ENCODE data around the gene RALGAPA1.
"Not testable (repeated sequence)": the region's sequence is repeated elsewhere in the genome, so short reads cannot be mapped to it uniquely, and the experiment has no call there.

The RALGAPA1 gene

DNA sequence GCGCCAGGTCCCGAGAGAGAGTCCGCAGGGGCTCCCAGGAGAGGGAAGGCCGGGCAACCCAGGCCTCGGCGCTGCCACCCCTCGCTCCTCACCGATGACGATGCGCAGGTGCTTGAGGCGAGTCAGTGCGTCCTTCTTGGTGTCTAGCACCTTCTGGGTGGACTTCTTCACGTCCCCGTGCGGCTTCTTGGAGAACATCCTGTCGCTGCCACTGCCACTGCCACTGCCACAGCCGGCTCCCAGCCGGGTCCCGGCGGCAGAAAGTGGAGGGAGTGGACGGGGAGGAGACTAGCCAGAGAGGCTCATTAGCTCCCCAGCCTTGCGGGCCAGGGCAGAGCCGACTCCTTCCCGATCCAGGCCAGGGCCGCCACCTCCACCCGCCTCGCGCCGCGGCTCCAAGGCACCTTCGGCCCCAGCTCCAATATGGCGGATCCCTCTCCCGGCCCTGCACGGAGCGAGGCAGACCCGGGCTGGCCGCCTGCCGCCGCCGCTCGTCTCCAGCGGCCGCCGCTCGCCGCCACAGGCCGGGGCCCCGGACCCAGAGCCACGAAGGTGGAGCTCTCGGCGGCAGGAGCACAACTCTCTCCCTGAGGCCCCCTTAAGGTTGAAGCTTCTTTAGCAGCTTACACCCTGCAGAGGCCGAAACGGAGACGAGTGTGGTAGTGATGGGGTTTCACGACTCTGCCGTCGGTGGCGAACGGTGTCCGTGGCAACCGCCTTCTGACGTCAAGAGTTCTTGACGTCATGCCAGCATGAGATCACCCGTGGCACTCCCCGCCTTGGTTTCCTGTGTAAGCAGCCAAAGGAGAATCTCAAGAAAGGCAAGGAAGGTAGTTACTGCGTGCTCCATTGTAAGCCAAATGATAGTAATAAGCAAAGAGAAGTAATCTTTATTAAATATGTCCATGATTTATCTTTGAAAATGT is at the start of gene RALGAPA1:
TSS of gene RALGAPA1 (minus strand) at position 658 of the 926 bp plus-strand sequence. CDS start at position 198, 460 bp downstream.
- Histone ChIP-seq H3K4me3 (ENCODE audit: low read length) (peak within 1 kb of the TSS; percentile 73), H3K4me2 (ENCODE audit: low read depth, low read length) (peak within 1 kb of the TSS; percentile 55), H3K27ac (ENCODE audit: low read length) (peak within 1 kb of the TSS; percentile 74; the same call in 1 of the 2 replicates), H3K79me2 (ENCODE audit: low read length) (peaks cover 16% of the 10 kb centered on the region), H3F3A (ENCODE audit: insufficient read depth, low read length) (peaks cover 12% of the 10 kb centered on the region), H2AFZ (ENCODE audit: low read length) (peak within 1 kb of the TSS; percentile 42; the same call in 1 of the 2 replicates), H3K9ac (ENCODE audit: low read length) (peak within 1 kb of the TSS; percentile 70)
- not testable (repeated sequence) for H3K36me3 ChIP-seq (replicated peaks; ENCODE audit: insufficient read depth, low read length); H4K20me1 ChIP-seq (ENCODE audit: insufficient read depth, low read length); H3K27me3 ChIP-seq (replicated peaks; ENCODE audit: insufficient read depth, low read length); H3K9me3 ChIP-seq (replicated peaks; ENCODE audit: insufficient read depth, low read length); H3K4me1 ChIP-seq (ENCODE audit: low read length); H3K9me2 ChIP-seq (replicated peaks; ENCODE audit: insufficient read depth, low read length)
- DNase-seq: peak; percentile 89

DNA sequence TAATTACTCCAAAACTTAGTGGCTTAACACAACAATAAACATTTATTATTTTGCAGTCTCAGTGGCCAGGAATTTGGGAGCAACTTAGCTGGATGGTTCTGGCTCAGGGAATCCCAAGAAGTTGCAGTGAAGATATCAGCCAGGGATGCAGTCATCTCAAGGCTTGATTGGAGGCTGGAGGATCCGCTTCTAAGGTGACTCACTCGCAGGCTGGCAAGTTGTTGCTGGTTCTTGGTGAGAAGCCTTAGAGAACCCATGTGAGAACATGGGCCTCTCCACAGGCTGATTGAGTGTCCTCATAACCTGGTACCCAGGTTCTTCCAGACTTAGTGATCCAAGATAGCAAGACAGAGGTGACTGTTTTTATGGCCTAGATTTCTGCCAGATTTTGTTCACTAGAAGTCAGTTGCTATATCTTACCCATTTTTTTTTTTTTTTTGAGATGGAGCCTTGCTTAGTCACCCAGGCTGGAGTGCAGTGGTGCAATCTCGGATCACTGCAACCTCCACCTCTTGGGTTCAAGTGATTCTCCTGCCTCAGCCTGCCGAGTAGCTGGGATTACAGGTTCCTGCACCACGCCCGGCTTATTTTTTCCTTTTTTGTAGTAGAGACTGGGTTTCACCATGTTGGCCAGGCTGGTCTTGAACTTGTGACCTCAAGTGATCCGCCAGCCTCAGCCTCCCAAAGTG is 49.6 kb upstream of the RALGAPA1 start:
- Histone ChIP-seq H3K4me2 (ENCODE audit: low read depth, low read length) (no peak overlapping the region), H3K27ac (ENCODE audit: low read length) (no peak overlapping the region), H3K27me3 (replicated peaks; ENCODE audit: insufficient read depth, low read length) (no peaks in the 10 kb centered on the region), H3K4me1 (ENCODE audit: low read length) (peaks cover 28% of the 10 kb centered on the region), H3K9me3 (replicated peaks; ENCODE audit: insufficient read depth, low read length) (no peaks in the 10 kb centered on the region), H4K20me1 (ENCODE audit: insufficient read depth, low read length) (no peaks in the 10 kb centered on the region), H3K4me3 (ENCODE audit: low read length) (no peak overlapping the region), H3F3A (ENCODE audit: insufficient read depth, low read length) (peaks cover 18% of the 10 kb centered on the region), H3K9me2 (replicated peaks; ENCODE audit: insufficient read depth, low read length) (no peaks in the 10 kb centered on the region), H3K79me2 (ENCODE audit: low read length) (no peaks in the 10 kb centered on the region), H2AFZ (ENCODE audit: low read length) (no peak overlapping the region), H3K36me3 (replicated peaks; ENCODE audit: insufficient read depth, low read length) (no peaks in the 10 kb centered on the region), H3K9ac (ENCODE audit: low read length) (no peak overlapping the region)
- TF ChIP-seq EZH2phosphoT487 (IDR thresholded peaks at IDR 0.05; ENCODE audit: low read length) (no peak), EZH2 (optimal IDR thresholded peaks at IDR 0.05; ENCODE audit: low read depth, low read length) (no peak)
- TF ChIP-seq, protein P1, sequence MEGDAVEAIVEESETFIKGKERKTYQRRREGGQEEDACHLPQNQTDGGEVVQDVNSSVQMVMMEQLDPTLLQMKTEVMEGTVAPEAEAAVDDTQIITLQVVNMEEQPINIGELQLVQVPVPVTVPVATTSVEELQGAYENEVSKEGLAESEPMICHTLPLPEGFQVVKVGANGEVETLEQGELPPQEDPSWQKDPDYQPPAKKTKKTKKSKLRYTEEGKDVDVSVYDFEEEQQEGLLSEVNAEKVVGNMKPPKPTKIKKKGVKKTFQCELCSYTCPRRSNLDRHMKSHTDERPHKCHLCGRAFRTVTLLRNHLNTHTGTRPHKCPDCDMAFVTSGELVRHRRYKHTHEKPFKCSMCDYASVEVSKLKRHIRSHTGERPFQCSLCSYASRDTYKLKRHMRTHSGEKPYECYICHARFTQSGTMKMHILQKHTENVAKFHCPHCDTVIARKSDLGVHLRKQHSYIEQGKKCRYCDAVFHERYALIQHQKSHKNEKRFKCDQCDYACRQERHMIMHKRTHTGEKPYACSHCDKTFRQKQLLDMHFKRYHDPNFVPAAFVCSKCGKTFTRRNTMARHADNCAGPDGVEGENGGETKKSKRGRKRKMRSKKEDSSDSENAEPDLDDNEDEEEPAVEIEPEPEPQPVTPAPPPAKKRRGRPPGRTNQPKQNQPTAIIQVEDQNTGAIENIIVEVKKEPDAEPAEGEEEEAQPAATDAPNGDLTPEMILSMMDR (IDR thresholded peaks at IDR 0.05; ENCODE audit: low read length): no peak
- DNase-seq: no peak

DNA sequence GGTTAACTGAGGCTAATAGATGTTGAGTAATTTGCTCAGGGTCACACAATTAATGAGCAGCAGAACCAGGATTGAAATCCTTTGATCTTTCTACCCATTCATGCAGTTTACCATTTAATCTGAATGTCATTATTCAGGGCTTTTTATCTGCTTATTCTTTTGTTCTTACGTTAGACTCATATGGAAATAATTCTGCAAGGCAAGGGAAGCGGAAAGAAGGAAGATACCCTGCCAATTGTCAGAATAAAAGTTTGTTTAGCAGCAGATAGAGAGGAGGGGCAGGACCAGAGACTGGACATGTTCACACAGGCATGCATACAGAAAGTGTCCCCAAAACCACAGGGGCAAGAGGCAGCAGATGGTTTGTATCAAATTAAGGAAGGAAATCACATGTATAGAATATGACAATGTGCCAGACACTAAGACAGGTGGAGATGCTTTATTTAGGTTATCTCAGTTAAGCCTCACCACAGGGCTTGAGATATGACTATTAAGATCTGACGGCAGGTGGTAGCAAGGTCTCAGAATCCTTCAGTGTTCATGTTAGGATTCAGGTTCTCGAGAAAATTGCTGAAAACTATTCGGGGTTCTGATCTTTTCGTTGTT is 46.9 kb upstream of the RALGAPA1 start:
- Histone ChIP-seq H2AFZ (ENCODE audit: low read length) (no peak overlapping the region), H3K9me2 (replicated peaks; ENCODE audit: insufficient read depth, low read length) (no peaks in the 10 kb centered on the region), H3K79me2 (ENCODE audit: low read length) (no peaks in the 10 kb centered on the region), H3K36me3 (replicated peaks; ENCODE audit: insufficient read depth, low read length) (no peaks in the 10 kb centered on the region), H3K4me3 (ENCODE audit: low read length) (no peak overlapping the region; the same call in 1 of the 2 replicates), H3K4me1 (ENCODE audit: low read length) (peaks cover 21% of the 10 kb centered on the region), H4K20me1 (ENCODE audit: insufficient read depth, low read length) (no peaks in the 10 kb centered on the region), H3K4me2 (ENCODE audit: low read depth, low read length) (peak overlapping the region; percentile 60), H3K27me3 (replicated peaks; ENCODE audit: insufficient read depth, low read length) (no peaks in the 10 kb centered on the region), H3K9me3 (replicated peaks; ENCODE audit: insufficient read depth, low read length) (no peaks in the 10 kb centered on the region), H3F3A (ENCODE audit: insufficient read depth, low read length) (peaks cover 18% of the 10 kb centered on the region), H3K27ac (ENCODE audit: low read length) (peak overlapping the region; percentile 94), H3K9ac (ENCODE audit: low read length) (peak overlapping the region; percentile 58)
- TF ChIP-seq EZH2 (optimal IDR thresholded peaks at IDR 0.05; ENCODE audit: low read depth, low read length) (no peak), EZH2phosphoT487 (IDR thresholded peaks at IDR 0.05; ENCODE audit: low read length) (no peak)
- TF ChIP-seq, protein P1 (IDR thresholded peaks at IDR 0.05; ENCODE audit: low read length): no peak
- DNase-seq: peak; percentile 82

All from MM.1S (cell line).